Esophagus muscularis mucosa (tissue), 4 donors: ENCODE measurements around the gene WASHC3.

Source experiments
- EP300 ChIP-seq: sonication (generic); formaldehyde crosslinking; IDR thresholded peaks from one replicate; pipeline ENCODE4 v1.6.1; 2017; ENCODE audit warnings: antibody characterized with exemption
- POLR2A ChIP-seq: fragments of 450-650 bp; IDR thresholded peaks from one replicate; pipeline ENCODE4 v1.6.1; 2017; ENCODE audit warnings: antibody characterized with exemption, moderate library complexity, mild to moderate bottlenecking, low read depth
- TF ChIP-seq, protein P1 (sequence below), 3 experiments: fragments of 200-600 bp in 2 of 3; fragments of 450-650 bp in 1 of 3; sonication (generic) in 2 of 3; IDR thresholded peaks; one replicate each; pipeline ENCODE4 v1.5.1; 2017 to 2019; ENCODE audit warnings: antibody characterized with exemption in 3 of 3, mild to moderate bottlenecking in 2 of 3, moderate library complexity in 1 of 3

DNA sequence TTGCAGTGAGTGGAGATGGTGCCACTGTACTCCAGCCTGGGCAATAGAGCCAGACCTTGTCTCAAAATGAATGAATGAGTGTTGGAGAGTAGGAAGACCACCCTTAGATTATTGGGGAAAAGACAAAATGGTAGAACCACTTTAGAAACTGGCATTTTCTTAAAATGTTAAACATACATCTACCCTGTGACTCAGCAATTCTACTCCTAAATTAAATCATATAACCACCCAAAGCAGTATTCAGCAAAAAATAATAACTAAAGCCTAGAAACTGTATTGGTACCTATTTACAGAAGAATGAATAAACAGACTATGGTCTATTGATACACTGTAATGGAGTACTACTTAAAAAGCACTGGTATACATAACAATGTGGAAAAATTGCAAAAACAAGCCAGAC, 49.0 kb upstream of the WASHC3 start:
- no peak for TF ChIP-seq POLR2A
- TF ChIP-seq, protein P1, sequence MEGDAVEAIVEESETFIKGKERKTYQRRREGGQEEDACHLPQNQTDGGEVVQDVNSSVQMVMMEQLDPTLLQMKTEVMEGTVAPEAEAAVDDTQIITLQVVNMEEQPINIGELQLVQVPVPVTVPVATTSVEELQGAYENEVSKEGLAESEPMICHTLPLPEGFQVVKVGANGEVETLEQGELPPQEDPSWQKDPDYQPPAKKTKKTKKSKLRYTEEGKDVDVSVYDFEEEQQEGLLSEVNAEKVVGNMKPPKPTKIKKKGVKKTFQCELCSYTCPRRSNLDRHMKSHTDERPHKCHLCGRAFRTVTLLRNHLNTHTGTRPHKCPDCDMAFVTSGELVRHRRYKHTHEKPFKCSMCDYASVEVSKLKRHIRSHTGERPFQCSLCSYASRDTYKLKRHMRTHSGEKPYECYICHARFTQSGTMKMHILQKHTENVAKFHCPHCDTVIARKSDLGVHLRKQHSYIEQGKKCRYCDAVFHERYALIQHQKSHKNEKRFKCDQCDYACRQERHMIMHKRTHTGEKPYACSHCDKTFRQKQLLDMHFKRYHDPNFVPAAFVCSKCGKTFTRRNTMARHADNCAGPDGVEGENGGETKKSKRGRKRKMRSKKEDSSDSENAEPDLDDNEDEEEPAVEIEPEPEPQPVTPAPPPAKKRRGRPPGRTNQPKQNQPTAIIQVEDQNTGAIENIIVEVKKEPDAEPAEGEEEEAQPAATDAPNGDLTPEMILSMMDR (IDR thresholded peaks at IDR 0.05): no peak
- TF ChIP-seq EP300: no peak
